Measurements from ENCODE around the gene GIGYF2. TPM values are rescaled to one million over a fixed set of nuclear protein-coding genes. Genes with fewer than 3 reads are reported as not detected.

GIGYF2 gene
- total RNA-seq, 1 donor = 58.5 TPM

- H3K4me3 ChIP-seq (ENCODE audit: low read depth, low read length) = no peak overlapping the region
- no peak for TF ChIP-seq CTCF (IDR thresholded peaks at IDR 0.05; ENCODE audit: insufficient read depth, low read length)
- no peak for DNase-seq (ENCODE audit: low read depth)
Observed at GRCh38 chr2:232721261-232721660, 24.1 kb downstream of the GIGYF2 start.

- no peak for TF ChIP-seq CTCF (IDR thresholded peaks at IDR 0.05; ENCODE audit: insufficient read depth, low read length)
- H3K4me3 ChIP-seq (ENCODE audit: low read depth, low read length) = no peak overlapping the region
- DNase-seq (ENCODE audit: low read depth) = no peak
Observed at GRCh38 chr2:232721882-232722281, 24.8 kb downstream of the GIGYF2 start.

GRCh38 chr2:232723027-232723426 is 25.9 kb downstream of the GIGYF2 start:
- no peak for TF ChIP-seq CTCF (IDR thresholded peaks at IDR 0.05; ENCODE audit: insufficient read depth, low read length)
- DNase-seq (ENCODE audit: low read depth) = no peak
- no peak overlapping the region for H3K4me3 ChIP-seq (ENCODE audit: low read depth, low read length)

GRCh38 chr2:232728785-232729184 is 31.7 kb downstream of the GIGYF2 start:
- no peak overlapping the region for H3K4me3 ChIP-seq (ENCODE audit: low read depth, low read length)
- DNase-seq (ENCODE audit: low read depth) = no peak
- no peak for TF ChIP-seq CTCF (IDR thresholded peaks at IDR 0.05; ENCODE audit: insufficient read depth, low read length)

GRCh38 chr2:232731470-232731869 is 34.3 kb downstream of the GIGYF2 start:
- TF ChIP-seq CTCF (IDR thresholded peaks at IDR 0.05; ENCODE audit: insufficient read depth, low read length) = no peak
- no peak overlapping the region for H3K4me3 ChIP-seq (ENCODE audit: low read depth, low read length)
- DNase-seq (ENCODE audit: low read depth) = peak; percentile 65

GRCh38 chr2:232741294-232741693 is 44.2 kb downstream of the GIGYF2 start:
- no peak for DNase-seq (ENCODE audit: low read depth)
- TF ChIP-seq CTCF (IDR thresholded peaks at IDR 0.05; ENCODE audit: insufficient read depth, low read length) = no peak
- H3K4me3 ChIP-seq (ENCODE audit: low read depth, low read length) = no peak overlapping the region

- no peak for DNase-seq (ENCODE audit: low read depth)
- no peak for TF ChIP-seq CTCF (IDR thresholded peaks at IDR 0.05; ENCODE audit: insufficient read depth, low read length)
- no peak overlapping the region for H3K4me3 ChIP-seq (ENCODE audit: low read depth, low read length)
Observed at GRCh38 chr2:232741972-232742371, 44.8 kb downstream of the GIGYF2 start.
